ENCODE data around the gene CPNE2.

The CPNE2 gene

DNA sequence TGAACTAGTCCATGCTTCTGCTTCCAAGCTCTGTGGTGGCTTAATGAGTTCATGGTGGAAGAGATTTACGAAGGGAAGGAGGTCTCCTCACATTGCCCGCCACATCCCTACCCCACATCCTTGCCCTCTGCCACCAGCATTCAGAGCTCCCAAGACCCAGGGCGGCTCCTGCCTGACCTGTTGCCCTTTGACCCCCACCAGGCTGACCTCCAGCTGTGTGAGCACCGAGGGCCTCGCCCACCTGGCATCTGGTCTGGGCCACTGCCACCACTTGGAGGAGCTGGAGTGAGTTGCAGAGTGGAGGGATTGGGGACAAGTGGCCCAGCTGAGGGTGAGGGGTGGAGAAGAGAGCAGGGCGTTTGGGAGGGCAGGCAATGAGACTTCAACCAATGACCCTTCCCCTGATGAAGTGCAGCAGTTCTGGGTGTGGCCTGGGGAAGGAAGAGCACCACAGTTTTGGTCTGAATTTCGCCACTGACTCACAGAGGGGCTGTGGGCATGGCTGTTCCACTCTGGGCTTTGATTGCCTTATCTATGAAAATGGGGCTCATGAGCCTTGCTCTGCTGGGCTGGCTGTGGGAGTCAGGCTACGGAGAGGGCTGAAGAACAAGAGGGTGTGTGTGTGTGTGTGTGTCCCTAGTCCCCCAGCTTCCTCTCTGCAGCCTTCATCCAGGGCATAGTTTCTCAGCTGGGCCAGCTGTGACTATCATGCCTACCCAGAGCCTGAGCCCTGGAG is 22.6 kb upstream of the CPNE2 start:
- DNase-seq (ENCODE audit: low spot score), result no peak

GRCh38 chr16:57070424-57070823 is 22.0 kb upstream of the CPNE2 start:
- no peak for DNase-seq (ENCODE audit: low spot score)

- DNase-seq (ENCODE audit: low spot score), result peak; percentile 29
Observed at GRCh38 chr16:57071081-57071732, 21.2 kb upstream of the CPNE2 start.

DNA sequence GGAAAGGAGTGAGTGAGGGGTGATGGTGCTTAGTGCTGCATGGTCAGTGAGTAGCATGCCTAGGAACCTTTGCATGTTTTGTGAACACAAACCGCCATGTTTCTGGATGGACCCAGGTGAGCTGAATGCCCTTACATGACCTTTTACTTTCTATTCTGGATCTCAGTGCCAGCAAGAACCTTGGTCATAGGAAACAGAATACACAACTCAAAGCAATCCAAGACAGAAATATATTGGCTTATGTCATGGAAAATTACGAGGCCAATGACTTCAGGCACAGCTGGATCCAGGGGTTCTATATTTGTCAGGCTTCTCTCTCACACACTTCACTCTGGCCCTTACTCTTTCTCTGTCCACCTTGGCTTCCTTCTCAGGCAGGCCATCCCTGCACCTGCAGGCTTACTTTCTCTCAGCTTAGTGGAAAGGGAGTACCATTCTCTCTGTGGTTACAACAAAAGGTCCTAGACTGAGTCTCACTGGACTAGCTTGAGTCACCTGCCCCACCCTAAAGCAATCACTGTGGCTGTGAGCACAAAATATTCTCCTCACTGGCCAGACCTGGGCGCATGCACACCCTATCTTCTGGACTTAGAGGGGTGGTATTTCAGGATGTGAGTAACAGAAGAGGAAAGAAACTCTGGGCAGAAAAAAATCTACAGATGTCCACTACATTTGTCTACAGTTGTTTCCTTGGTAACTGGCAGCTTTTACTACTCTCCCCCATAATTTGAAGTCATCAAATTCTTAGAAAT is 20.4 kb upstream of the CPNE2 start:
- no peak for DNase-seq (ENCODE audit: low spot score)

DNA sequence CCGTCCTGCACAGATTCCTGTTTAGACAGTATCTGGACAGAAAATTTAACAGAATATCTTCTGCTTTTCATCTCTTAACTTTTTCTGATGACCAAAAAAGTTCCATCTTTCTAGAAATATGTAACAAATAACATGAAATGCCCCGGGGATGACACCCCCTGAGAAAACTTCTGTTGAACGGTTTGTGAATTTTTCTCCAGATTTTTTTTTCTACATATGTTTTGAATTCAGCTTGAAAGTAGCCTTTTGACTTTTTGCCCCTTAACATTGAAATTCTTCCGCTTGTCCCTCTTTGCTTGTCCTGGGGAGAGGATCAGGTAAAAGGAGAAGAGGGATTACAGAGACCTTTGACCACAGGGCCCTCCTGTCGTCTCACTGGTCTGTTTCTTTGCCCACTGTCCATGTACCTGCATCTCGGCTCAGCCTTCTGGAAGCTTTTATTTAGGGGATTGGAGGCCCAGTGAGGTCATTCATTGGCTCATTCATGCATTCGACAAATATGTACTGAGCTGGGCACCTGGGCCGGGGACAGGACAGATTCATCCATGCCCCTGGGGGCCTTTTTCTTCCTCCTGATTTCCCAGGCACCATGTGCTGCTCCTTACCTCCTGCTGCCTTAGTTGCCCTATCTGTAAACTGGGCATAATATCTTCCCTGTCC is 19.6 kb upstream of the CPNE2 start:
- no peak for DNase-seq (ENCODE audit: low spot score)

GRCh38 chr16:57077714-57078113 is 14.7 kb upstream of the CPNE2 start:
- DNase-seq (ENCODE audit: low spot score), result no peak

GRCh38 chr16:57081744-57082143 is 10.6 kb upstream of the CPNE2 start:
- DNase-seq (ENCODE audit: low spot score), result no peak

DNA sequence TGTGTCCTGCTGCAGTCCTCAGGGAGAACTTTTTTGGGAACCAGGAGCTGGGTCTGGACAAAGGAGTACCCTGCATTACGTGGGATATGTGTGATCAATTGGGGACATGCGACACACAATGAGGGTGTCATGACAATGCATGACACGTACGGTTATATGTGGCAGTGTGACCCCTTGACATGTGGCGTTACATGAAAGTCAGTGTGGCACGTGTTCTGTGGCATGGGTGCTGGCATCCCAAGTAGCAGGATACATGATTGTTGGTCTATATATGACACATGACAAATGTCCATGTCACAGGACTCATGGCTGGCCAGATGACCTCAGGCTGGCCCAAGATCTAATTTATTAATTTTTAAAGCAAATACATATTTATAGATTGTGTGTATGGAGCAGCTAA is 9.7 kb upstream of the CPNE2 start:
- DNase-seq (ENCODE audit: low spot score), result no peak

DNA sequence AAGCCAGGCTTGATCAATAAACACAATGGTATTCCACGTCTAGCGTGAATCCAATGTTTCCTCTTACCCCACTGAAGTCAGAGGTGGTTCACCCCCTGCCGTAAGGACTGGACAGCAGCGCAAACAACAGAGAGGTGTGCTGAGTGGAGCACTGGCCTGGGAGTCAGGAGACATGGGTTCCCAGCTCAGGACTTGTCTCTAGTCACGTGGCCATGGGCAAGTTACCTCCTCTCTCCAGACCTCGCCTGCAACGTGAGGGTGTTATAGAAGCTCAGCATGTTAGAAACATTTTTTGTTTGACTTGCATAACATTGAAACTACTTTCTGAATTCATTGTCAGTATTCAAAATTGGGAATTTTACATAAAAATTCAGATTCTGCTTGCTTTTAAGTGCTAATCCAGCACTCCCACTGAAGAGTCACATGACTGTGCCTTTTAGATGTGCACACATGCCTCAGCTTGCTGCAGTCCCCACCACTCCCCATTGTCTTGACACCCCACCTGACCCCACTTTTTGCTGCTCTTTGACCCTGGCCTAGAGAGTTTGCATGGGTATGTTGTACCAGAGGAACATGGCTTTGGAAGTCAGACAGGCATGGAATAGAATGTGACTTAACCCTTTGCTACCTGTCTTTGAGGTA is 8.8 kb upstream of the CPNE2 start:
- no peak for DNase-seq (ENCODE audit: low spot score)

- peak; percentile 79 for DNase-seq (ENCODE audit: low spot score)
Observed at GRCh38 chr16:57084257-57084770, 8.1 kb upstream of the CPNE2 start.

DNA sequence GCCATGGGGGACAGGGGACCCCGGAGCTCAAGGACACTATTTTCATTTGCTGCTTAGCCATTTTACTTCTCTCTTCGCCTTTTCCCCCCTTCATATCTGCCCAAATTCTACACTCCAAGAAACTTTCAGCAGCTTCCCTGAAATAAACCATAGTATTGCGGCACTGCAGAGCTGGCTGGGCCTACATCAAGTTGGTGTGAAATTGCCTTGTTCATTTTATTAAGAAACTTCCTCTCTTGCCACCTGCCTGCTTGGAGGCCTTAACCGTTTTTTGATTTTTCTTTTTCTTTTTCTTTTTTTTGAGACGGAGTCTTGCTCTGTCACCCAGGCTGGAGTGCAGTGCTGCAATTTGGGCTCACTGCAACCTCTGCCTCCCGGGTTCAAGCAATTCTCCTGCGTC is 7.4 kb upstream of the CPNE2 start:
- no peak for DNase-seq (ENCODE audit: low spot score)

GRCh38 chr16:57087003-57087402 is 5.4 kb upstream of the CPNE2 start:
- DNase-seq (ENCODE audit: low spot score), result no peak

GRCh38 chr16:57089406-57089805 is 3.0 kb upstream of the CPNE2 start:
- DNase-seq (ENCODE audit: low spot score), result no peak

DNA sequence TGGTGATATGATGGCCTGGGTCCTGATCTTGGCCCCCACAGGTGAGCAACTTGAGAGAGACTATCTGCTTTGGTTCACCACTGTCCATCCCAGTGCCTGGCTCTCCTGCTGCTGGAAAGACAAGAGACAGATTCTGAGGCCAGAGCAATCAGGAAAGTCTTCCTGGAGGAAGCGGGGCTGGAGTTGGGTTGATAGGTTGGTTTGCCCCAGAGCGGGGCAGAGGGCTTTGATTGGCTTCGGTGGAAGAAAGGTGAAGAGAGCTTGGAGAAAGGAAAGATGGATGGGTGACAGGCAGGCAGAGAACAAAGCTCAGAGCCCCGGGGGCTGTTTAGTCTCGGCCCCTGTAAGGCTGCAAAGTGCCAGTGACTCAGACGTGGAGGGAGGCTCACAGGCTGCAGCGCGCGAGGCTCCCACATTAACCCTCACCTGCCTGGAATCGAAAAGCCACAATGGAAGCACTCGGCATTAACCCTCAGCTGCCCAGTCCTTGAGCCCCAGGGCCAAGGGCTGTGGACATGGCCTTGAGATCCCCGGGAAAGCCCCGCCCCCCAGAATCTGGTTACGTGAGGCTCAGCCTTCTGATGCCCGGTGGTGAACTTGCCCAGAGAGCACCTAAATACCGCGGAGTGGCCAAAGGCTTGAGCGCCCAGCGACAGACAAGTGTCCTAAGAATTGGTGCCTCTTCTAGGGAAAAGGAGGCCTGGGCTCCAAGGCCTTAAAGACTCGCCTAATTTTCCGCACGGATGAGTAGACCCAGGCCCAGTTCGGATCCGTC is 996 bp upstream of the CPNE2 start:
- DNase-seq (ENCODE audit: low spot score), result no peak

GRCh38 chr16:57092786-57093411 is 516 bp downstream of the CPNE2 start:
- DNase-seq (ENCODE audit: low spot score), result peak; percentile 48

DNA sequence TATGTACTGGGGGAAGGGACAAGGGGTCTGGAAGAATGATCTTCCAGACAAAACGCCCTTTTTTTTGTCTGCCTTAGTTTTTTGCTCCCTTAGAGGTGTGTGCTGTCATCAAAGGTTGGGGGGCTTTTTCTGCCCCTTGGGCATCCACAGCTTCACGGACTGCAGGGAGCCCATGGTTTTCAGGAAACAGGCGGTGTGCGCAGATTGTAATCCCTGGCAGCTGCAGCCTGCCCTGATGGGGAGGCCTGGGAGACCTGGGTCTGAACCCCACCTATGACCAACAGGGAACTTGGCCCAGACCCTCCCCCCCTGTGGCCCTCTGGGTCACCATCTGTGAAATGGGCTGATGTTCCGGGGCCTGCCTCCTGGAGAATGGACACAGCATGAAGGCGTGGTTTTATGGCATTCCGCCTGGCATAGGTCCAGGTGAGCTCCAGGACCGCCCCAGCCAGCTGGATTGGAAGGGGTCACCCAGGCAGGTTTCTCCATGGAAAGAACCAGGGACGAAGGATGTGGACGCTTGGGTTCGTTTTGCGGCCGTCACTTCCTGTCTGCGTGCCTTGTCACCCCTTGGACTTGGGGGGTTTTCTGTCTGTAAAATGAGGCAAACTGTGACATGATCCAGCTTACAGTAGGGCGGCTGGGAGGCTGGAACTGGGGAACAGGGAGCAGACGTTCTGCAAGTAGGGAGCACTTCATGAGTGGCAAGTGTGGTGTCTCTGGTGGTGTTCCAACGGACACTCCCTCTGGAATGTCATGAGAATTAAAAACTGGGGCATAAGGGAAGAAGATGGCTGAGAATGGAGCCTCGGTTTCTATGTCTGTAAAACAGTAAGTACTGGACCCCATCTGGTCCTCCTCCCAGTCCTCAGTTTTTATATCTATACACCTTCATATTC is 1.5 kb downstream of the CPNE2 start:
- DNase-seq (ENCODE audit: low spot score), result no peak

DNA sequence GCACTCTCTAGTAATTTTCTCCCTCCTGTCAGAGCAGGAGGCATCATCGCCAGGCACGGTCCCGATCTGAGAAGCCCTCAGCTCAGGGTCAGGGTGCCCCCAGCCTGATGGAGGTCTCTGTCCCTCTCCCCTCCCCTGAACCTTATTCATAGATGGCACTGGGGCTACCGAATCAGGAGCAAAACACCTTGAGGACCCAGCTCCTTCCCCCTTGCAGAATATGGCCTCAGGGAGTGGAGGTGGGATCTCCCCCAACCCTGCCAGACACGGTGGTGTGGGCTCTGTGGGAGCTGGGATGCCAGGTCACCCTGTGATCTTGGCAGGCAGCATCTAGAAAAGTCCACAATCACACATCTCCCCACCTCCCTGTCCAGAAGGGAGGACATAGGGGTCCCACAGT is 2.5 kb downstream of the CPNE2 start:
- DNase-seq (ENCODE audit: low spot score), result no peak

- no peak for DNase-seq (ENCODE audit: low spot score)
Observed at GRCh38 chr16:57096192-57096591, 3.8 kb downstream of the CPNE2 start.

- no peak for DNase-seq (ENCODE audit: low spot score)
Observed at GRCh38 chr16:57096793-57097192, 4.4 kb downstream of the CPNE2 start.

Measured in CD4-positive, alpha-beta T cell treated with Interleukin-2 at 100 ng/mL for 4 hours (primary cell).